ENCODE measurements around the gene GON7.
A peak's percentile ranks its signal among the peaks of the same experiment; 100 is the strongest.
"Not testable (repeated sequence)": the region's sequence is repeated elsewhere in the genome, so short reads cannot be mapped to it uniquely, and the experiment has no call there.

Gene GON7

DNA sequence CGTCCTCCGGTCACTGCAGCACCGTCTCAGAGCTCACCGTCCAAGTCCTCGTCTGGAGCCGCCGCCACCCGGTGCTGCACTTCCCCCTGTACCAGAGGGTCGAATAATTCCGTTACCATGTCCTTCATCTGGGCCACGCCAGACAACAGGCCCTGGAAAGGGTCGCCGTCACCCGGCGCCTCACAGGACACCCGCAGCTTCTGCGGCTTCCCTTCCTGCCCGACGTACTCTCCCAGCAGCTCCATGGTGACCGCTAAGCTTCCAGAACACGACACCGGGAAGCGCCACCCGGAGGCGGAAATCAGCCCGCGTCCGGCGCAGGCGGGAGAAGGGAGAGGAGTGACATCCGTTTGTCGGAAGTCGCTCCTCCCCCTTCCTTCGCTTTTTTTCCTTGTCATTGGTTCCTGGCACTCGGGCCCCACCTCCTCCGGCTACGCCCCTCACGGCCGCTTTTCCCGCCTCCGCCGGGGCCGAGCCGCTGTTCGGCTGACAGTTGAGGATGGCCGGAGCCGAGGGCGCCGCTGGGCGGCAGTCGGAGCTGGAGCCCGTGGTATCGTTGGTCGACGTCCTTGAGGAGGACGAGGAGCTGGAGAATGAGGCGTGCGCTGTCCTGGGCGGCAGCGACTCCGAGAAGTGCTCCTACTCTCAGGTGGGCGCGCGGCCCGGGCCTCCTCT lies at the start of gene GON7, which contains the start of gene UBR7:
Gene GON7, minus strand, starts transcription at position 273 of the 675 bp plus-strand sequence. Its CDS starts 28 bp downstream, at position 245.
Gene UBR7, plus strand, starts transcription at position 464 of the 675 bp plus-strand sequence. Its CDS starts 36 bp downstream, at position 500.
- DNase-seq, result peak; percentile 95

- peak; percentile 76 for DNase-seq
These were observed 42.4 kb upstream of the GON7 start for GRCh38 chr14:93249128-93249831.

- DNase-seq, result no peak
These were observed 39.7 kb upstream of the GON7 start for GRCh38 chr14:93246534-93246933.

DNA sequence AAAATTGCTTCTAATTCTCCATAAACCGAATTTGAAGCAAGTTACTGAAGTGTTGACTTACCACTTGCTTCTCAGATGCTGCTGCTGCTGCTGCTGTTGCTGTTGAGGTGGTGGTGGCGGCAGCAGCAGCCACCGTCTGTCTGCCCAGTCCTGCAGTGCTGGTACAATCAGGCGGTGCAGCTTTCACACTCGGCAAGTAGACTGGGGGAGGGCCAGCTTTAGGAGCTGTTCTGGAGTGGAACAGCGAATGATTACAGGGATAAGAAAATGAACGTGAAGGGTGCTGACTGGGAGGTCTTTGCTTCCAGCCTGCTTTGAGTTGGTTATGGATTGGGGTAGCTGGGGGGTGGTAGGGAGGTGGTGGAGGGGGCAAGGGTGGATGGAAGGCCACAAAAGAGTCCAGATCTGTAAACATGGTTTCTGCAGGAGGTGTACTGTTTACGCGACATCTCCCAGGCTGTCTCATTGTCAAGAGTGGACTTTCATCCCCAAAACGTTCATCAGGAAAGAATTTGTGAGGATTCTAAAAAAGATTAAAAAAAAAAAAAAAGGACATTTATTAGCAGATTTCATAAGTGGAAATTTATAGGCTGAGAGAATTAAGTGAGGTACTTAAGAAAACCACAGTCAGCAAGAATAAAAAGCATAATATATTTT lies 39.0 kb upstream of the GON7 start:
- DNase-seq, result no peak

GRCh38 chr14:93240678-93241000 lies 33.8 kb upstream of the GON7 start:
- no peak for DNase-seq

- DNase-seq, result no peak
These were observed 33.2 kb upstream of the GON7 start for GRCh38 chr14:93239869-93240677.

DNA sequence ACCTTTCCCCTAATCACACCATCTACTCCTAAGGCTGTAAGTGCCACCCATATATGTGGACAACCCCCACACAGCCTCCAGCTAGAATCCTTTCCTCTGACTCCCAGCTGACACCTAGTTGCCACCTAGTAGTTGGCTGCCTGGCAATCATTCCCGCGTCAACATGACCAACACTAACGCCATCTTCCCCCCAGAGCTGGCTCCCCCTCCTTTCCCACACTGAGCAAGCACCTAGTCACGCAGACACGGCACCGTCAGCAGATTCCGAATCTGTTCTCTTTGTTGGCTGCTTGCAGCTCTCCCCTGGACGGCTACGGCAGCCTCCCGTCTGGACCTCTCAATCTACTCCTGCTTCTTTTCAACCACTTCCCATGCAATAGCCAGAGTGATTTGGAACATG lies 27.9 kb upstream of the GON7 start:
- DNase-seq, result no peak

- not testable (repeated sequence) for DNase-seq
These were observed 26.2 kb upstream of the GON7 start for GRCh38 chr14:93233078-93233477.

GRCh38 chr14:93232159-93232558 lies 25.3 kb upstream of the GON7 start:
- DNase-seq, result no peak

DNA sequence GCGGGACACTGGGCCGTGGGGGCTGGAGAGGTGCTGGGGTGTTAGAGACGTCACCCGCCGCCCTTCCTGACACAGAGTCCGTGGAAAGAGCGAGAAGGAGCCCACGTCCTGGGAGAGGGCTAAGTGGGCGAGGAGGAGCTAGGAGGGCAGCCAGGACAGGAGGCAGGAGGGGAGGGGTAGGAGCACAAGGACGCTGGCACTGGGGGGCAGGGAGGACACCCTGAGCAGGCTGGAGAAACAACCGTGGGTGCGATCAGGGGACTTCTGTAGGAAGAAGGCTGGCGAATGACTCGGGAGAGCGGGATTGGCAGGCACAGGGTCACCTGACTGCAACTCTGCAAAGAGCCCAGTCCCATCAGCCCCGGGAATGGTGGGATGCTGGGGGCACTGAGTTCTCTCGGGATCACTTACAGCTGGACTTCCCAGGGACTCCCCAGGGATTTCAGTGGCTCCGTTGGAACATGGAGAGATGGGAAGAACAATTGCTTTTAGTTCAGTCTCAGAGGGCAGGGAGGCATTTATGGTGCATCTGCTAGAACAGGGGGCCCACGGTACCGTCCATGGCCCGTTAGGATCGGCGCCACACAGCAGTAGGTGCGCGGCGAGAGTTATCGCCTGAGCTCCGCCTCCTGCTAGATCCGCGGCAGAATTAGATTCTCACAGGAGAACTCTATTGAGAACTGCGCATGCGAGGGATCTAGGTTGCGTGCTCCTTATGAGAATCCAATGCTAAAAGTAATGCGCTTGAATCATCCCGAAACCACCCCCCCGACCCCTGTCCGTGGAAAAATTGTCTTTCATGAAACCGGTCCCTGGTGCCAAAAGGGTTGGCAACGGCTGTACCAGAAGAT lies 24.5 kb upstream of the GON7 start:
- no peak for DNase-seq

GRCh38 chr14:93230539-93230938 lies 23.7 kb upstream of the GON7 start:
- DNase-seq, result no peak

GRCh38 chr14:93228550-93228949 lies 21.7 kb upstream of the GON7 start:
- DNase-seq, result no peak

DNA sequence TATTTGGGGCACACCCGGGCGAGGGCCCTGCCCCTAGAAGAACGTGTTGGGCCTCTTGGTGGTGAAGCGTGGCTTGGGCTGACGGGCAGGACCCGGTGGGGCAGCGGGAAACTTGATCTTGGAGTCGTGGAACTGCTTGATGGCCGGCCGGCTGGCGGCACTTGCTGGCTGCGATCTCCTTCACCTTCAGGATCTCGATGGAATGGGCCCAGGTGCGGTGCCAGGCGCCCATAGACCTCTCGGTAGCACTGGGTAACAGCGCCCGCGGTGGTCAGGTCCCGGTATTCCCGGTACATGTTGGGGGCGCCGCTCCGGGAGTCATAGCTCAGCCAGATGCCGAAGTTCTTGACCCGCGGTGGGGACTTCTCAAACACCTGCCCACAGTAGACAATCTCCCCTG lies 16.7 kb upstream of the GON7 start:
- no peak for DNase-seq

- DNase-seq, result no peak
These were observed 13.6 kb upstream of the GON7 start for GRCh38 chr14:93220509-93220908.

DNA sequence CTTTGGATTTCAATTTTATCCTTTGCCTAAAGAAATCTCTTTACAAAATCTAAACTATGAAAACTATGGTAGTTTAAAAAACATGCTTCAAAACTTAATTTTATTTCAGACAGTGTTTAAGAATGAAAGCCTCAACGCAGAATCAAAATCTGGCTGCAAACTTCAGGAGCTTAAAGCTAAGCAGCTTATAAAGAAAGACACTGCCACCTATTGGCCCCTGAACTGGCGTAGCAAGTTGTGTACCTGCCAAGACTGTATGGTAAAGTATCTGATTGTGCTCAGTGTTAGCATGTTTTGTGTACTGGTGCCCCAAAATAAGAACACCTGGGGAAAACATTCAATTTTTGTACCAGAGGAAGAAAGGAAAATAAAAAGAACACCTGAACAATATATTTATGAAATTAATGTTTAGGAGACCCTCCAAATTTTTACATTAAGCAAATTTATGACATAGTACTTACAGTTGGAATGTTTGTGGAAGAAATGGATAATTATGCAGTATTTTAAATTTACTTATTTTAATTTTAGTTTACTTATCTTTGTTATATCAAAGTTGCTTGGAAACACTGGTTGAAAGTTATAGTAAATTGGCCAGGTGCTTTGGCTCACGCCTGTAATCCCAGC lies 12.3 kb upstream of the GON7 start:
- peak; percentile 50 for DNase-seq

DNA sequence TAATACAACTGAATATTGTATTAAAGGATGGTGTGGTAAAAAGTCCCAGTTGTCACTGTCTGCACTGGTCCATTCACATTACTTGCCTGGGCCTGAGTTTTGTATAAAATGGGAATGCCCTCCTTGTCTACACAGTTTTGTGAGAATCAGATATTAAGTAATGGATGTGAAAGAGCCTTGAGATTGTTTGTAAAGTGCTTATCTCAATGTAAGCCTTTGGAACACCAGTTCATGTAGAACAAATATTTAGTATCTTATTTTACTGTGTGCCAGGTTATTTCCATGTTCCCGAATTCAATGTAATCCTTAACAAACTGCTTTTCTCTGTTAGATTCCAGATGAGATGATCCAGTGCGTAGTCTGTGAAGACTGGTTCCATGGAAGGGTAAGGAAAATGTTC lies 7.7 kb upstream of the GON7 start:
- DNase-seq, result no peak

GRCh38 chr14:93212432-93212831 lies 5.6 kb upstream of the GON7 start:
- no peak for DNase-seq

- DNase-seq, result peak; percentile 62
These were observed 823 bp upstream of the GON7 start for GRCh38 chr14:93207468-93208308.

GRCh38 chr14:93201155-93201704 lies 5.6 kb downstream of the GON7 start:
- DNase-seq, result no peak

DNA sequence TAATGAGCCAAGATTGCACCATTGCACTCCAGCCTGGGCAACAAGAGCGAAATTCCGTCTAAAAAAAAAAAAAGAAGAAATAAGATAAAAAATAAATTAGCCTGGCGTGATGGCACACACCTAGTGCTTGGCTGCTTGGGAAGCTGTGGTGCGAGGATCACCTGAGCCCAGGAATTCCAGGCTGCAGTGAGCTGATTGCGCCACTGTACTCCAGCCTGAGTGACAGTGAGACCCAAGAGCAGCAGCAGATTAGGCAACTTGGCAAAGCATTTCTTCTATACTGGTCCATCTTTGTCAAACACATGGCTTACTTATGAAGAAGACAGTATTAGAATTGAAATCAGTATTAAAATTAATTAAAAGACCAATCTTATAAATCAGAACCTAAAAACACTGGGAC lies 6.3 kb downstream of the GON7 start:
- no peak for DNase-seq

DNA sequence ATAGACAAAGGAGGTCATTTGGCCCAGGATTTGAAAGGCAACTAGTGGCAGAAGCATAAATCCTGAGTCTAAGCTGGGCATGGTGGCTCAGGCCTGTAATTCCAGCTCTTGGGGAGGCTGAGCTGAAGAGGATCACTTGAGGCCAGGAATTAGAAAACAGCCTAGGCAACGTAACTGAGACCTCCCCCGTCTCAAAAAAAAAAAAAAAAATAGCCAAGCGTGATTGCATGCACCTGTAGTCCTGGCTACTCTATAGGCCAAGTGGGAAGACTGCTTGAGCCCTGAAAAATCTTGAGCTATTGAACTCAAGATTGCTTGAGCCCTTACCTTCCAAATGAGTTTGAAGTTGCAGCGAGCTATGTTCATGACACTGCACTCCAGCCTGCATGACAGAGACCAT lies 7.8 kb downstream of the GON7 start:
- no peak for DNase-seq
